Mesendoderm (in vitro differentiated cells): Measurements from ENCODE around the gene METTL24.
A peak's percentile ranks its signal among the peaks of the same experiment; 100 is the strongest.

Source experiments
- DNase-seq: peaks from one replicate; pipeline ENCODE4 v3.0.0; 2013
- H2AK5ac ChIP-seq: 2 replicates; pipeline ENCODE4 v1.6.1; 2013; ENCODE audit warnings: low read length, inconsistent platforms
- H2BK120ac ChIP-seq: 2 replicates; pipeline ENCODE4 v1.6.1; 2013; ENCODE audit warnings: low read depth, mild to moderate bottlenecking, low read length, moderate library complexity, mixed read lengths
- H2BK15ac ChIP-seq: replicated peaks from 2 replicates; pipeline ENCODE4 v1.6.1; 2013; ENCODE audit warnings: low read depth, mild to moderate bottlenecking, moderate library complexity
- H2BK5ac ChIP-seq: 2 replicates; pipeline ENCODE4 v1.6.1; 2013; ENCODE audit warnings: low read length, inconsistent platforms
- H3K18ac ChIP-seq: 2 replicates; pipeline ENCODE4 v1.6.1; 2013; ENCODE audit warnings: mild to moderate bottlenecking, low read length, mixed read lengths
- H3K23ac ChIP-seq: one replicate; pipeline ENCODE4 v1.6.1; 2013; ENCODE audit warnings: low read length
- H3K27ac ChIP-seq: 2 replicates; pipeline ENCODE4 v1.5.1; 2013; ENCODE audit warnings: low read depth, mild to moderate bottlenecking, inconsistent platforms, low read length, moderate library complexity
- H3K27me3 ChIP-seq: 2 replicates; pipeline ENCODE4 v1.6.1; 2013; ENCODE audit warnings: low read length, control low read depth, mild to moderate bottlenecking, inconsistent platforms; ENCODE audit not compliant: insufficient read depth, poor library complexity
- H3K36me3 ChIP-seq: 2 replicates; pipeline ENCODE4 v1.6.1; 2013; ENCODE audit warnings: low read length, inconsistent platforms; ENCODE audit not compliant: control insufficient read depth, insufficient read depth
- H3K4ac ChIP-seq: one replicate; pipeline ENCODE4 v1.6.1; 2013; ENCODE audit warnings: low read depth, mild to moderate bottlenecking, low read length, moderate library complexity
- H3K4me1 ChIP-seq: 2 replicates; pipeline ENCODE4 v1.6.1; 2013; ENCODE audit warnings: low read depth, low read length, inconsistent platforms; ENCODE audit not compliant: control insufficient read depth
- H3K4me2 ChIP-seq: 2 replicates; pipeline ENCODE4 v1.6.1; 2013; ENCODE audit warnings: low read length
- H3K4me3 ChIP-seq: 2 replicates; pipeline ENCODE4 v1.5.1; 2013; ENCODE audit warnings: mild to moderate bottlenecking, low read length
- H3K56ac ChIP-seq: one replicate; pipeline ENCODE4 v1.6.1; 2013; ENCODE audit warnings: low read length
- H3K79me1 ChIP-seq: 2 replicates; pipeline ENCODE4 v1.6.1; 2013; ENCODE audit warnings: low read length, inconsistent platforms
- H3K79me2 ChIP-seq: 2 replicates; pipeline ENCODE4 v1.6.1; 2013; ENCODE audit warnings: mild to moderate bottlenecking, low read length; ENCODE audit not compliant: control insufficient read depth, insufficient read depth
- H3K9ac ChIP-seq: 2 replicates; pipeline ENCODE4 v1.6.1; 2013; ENCODE audit warnings: low read length, inconsistent platforms
- H4K5ac ChIP-seq: one replicate; pipeline ENCODE4 v1.6.1; 2013; ENCODE audit warnings: low read length
- H4K8ac ChIP-seq: one replicate; pipeline ENCODE4 v1.6.1; 2013; ENCODE audit warnings: low read depth, mild to moderate bottlenecking, control low read depth, low read length, moderate library complexity
- WGBS: extraction: QIAGEN DNeasy Blood & Tissue Kit; methylation state at CpG from one replicate; pipeline ENCODE4 v1.1.7; 2013; ENCODE audit warnings: low lambda C conversion rate, missing lambda C conversion rate; ENCODE audit not compliant: insufficient coverage; ENCODE audit errors: extremely low coverage; 5-methylcytosine and 5-hydroxymethylcytosine counted together

The METTL24 gene

DNA sequence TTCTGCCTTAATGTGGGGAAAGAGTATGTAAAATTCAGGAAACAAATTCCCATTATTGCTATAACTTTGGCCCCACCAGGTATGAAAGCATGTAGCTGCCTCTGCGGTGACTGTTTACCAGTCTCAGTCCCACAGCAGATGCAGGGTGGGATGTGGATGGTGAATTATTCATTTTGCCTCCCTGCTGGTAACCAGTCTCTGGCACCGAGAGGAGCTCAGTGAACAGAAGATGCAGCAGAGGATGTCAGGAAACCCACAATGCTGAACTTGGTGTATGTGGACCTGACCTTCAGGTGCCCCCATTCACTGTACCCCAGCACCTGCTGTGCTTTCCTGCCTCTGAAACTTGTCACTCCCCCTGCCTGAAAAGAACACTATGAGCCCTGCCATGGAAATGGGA lies 8.8 kb upstream of the METTL24 start:
- no peak for DNase-seq
- no peak overlapping the region for H3K4me2 ChIP-seq
- no peaks in the 10 kb centered on the region for H3K36me3 ChIP-seq
- H4K8ac ChIP-seq = no peak overlapping the region
- no peaks in the 10 kb centered on the region for H3K79me2 ChIP-seq
- H2BK120ac ChIP-seq = no peak overlapping the region
- H3K4me3 ChIP-seq = no peak overlapping the region
- H2BK15ac ChIP-seq = no peak overlapping the region
- no peak overlapping the region for H4K5ac ChIP-seq
- no CpG with 5 or more reads among the region's 2 CpGs for WGBS
- H3K9ac ChIP-seq = no peak overlapping the region
- no peaks in the 10 kb centered on the region for H3K27me3 ChIP-seq
- no peak overlapping the region for H2AK5ac ChIP-seq
- H3K4ac ChIP-seq = no peak overlapping the region
- no peaks in the 10 kb centered on the region for H3K79me1 ChIP-seq
- no peak overlapping the region for H3K27ac ChIP-seq
- no peak overlapping the region for H2BK5ac ChIP-seq
- H3K18ac ChIP-seq = no peak overlapping the region
- no peak overlapping the region for H3K56ac ChIP-seq
- H3K23ac ChIP-seq = no peak overlapping the region
- H3K4me1 ChIP-seq = no peaks in the 10 kb centered on the region

DNA sequence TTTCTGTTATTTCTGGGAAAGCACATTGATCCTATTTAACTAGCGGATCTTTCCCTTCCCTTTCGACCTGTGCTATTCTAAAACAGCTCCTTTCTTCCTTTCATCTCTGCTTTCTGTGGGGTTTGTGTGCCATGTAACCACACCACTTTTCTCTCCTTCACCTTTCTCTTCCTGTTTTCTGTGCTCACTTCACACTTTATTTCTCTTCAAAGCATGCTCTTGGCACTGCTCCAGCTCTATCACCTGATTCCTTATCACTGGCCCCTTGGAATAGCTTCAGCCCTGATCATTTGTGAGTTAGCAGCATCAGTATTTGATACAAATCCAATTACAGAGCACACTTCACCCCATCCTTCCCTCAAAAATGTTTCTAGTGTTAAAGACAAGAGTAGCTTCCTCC lies 8.1 kb upstream of the METTL24 start:
- Histone ChIP-seq H3K4me3 (no peak overlapping the region), H3K56ac (no peak overlapping the region), H2BK5ac (no peak overlapping the region), H4K5ac (no peak overlapping the region), H3K9ac (no peak overlapping the region), H3K4me1 (no peaks in the 10 kb centered on the region), H3K27ac (no peak overlapping the region), H3K79me2 (no peaks in the 10 kb centered on the region), H3K4me2 (no peak overlapping the region), H3K4ac (no peak overlapping the region), H3K79me1 (no peaks in the 10 kb centered on the region), H2BK15ac (no peak overlapping the region), H3K23ac (no peak overlapping the region), H3K18ac (no peak overlapping the region), H3K36me3 (no peaks in the 10 kb centered on the region), H2AK5ac (no peak overlapping the region), H3K27me3 (no peaks in the 10 kb centered on the region), H4K8ac (no peak overlapping the region), H2BK120ac (no peak overlapping the region)
- no CpG with 5 or more reads among the region's 2 CpGs for WGBS
- DNase-seq = peak; percentile 13

DNA sequence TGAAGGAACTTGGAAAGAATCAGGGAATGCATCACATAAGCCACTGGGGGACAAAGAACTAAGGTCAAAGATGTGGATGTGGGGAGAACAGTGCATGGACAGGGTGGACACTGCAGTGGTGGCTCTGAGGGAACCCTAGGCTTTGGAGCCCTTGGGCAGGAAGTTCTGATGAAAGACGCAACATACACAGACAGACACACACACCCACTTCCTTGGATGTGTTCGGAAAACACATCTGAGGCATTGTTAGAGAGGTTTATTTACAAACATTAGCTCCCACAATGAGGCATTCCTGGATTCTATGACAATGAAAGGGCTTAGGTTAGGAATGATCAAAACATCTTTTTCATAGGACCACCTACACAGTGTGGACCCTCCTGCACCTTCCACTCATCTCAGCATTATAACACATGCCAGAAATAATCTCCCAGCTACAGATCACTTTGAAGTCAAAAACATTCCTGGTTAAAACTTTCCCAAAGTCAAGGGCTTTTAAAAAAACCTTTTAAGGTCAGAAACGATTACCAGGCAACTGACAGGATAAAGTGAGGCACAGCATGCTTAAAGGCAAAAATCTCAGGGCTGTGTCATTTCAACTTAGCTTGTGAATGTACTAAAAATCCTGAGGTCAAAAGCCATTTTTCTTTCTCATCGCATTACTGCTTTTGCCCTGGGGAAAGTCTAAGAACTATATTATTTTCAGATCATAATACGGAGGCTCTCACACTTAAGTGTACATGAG lies 6.4 kb upstream of the METTL24 start:
- H3K4me3 ChIP-seq = no peak overlapping the region
- no peaks in the 10 kb centered on the region for H3K27me3 ChIP-seq
- H2AK5ac ChIP-seq = no peak overlapping the region
- no peak overlapping the region for H2BK120ac ChIP-seq
- no peaks in the 10 kb centered on the region for H3K4me1 ChIP-seq
- no peaks in the 10 kb centered on the region for H3K79me2 ChIP-seq
- no peaks in the 10 kb centered on the region for H3K36me3 ChIP-seq
- no peak for DNase-seq
- H3K27ac ChIP-seq = no peak overlapping the region
- no peak overlapping the region for H3K18ac ChIP-seq
- H4K8ac ChIP-seq = no peak overlapping the region
- H2BK15ac ChIP-seq = no peak overlapping the region
- no peak overlapping the region for H3K56ac ChIP-seq
- no CpG with 5 or more reads among the region's 5 CpGs for WGBS
- H3K79me1 ChIP-seq = no peaks in the 10 kb centered on the region
- H2BK5ac ChIP-seq = no peak overlapping the region
- H3K4ac ChIP-seq = no peak overlapping the region
- H3K4me2 ChIP-seq = no peak overlapping the region
- H3K23ac ChIP-seq = no peak overlapping the region
- no peak overlapping the region for H3K9ac ChIP-seq
- H4K5ac ChIP-seq = no peak overlapping the region

DNA sequence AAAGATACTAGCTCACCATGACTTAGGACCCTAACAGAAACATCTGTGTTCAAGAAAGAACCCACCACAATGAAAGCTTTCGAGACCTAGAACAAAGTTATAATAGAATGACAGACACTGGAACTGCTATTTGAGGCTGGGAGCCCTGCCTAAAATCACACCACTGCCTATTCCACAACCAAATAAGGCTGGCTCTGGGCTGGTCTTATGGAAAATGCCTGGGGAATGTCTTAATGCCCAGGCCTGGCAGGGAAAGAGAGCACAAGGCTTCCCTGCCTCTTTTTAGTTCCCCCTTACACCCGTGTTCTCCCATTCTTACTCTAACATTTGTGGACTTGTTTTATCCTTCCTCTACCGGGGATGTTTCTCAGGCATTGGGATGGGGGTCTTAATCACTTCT lies 5.6 kb upstream of the METTL24 start:
- H2BK5ac ChIP-seq = no peak overlapping the region
- H3K23ac ChIP-seq = no peak overlapping the region
- WGBS = no CpG with 5 or more reads among the region's 3 CpGs
- no peak overlapping the region for H3K4ac ChIP-seq
- H3K18ac ChIP-seq = no peak overlapping the region
- no peak overlapping the region for H2BK15ac ChIP-seq
- no peak overlapping the region for H3K27ac ChIP-seq
- H3K79me1 ChIP-seq = no peaks in the 10 kb centered on the region
- H3K4me1 ChIP-seq = no peaks in the 10 kb centered on the region
- no peak overlapping the region for H3K9ac ChIP-seq
- H3K4me3 ChIP-seq = no peak overlapping the region
- no peaks in the 10 kb centered on the region for H3K36me3 ChIP-seq
- H3K27me3 ChIP-seq = peaks cover 3% of the 10 kb centered on the region
- H3K56ac ChIP-seq = no peak overlapping the region
- H2BK120ac ChIP-seq = no peak overlapping the region
- no peak for DNase-seq
- H3K79me2 ChIP-seq = no peaks in the 10 kb centered on the region
- no peak overlapping the region for H4K5ac ChIP-seq
- no peak overlapping the region for H3K4me2 ChIP-seq
- no peak overlapping the region for H4K8ac ChIP-seq
- no peak overlapping the region for H2AK5ac ChIP-seq

DNA sequence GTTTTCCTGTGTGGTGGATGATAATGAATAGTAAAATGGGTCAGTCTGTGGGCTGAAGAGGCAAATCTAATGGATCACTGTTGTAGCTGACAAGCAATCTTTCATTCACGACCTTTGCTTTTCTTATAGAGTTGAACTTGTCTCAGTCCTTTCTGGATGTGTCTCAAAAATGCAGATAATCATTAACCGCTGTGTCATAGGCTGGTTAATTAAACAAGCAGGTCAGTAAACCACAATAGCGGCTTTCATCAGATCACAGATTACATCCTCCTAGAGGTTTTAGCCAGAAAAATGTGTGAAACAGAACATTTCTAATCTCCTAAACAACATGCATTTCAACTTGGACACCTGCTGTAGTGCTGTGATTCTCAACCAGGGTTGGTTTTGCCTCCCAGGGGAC lies 2.5 kb upstream of the METTL24 start:
- H3K79me1 ChIP-seq = no peaks in the 10 kb centered on the region
- no peaks in the 10 kb centered on the region for H3K36me3 ChIP-seq
- no peak overlapping the region for H2BK120ac ChIP-seq
- no CpG with 5 or more reads among the region's 3 CpGs for WGBS
- no peak overlapping the region for H2BK5ac ChIP-seq
- no peaks in the 10 kb centered on the region for H3K79me2 ChIP-seq
- no peak overlapping the region for H4K5ac ChIP-seq
- H3K56ac ChIP-seq = no peak overlapping the region
- DNase-seq = no peak
- no peak overlapping the region for H2AK5ac ChIP-seq
- no peak overlapping the region for H3K27ac ChIP-seq
- no peak overlapping the region for H2BK15ac ChIP-seq
- no peak overlapping the region for H3K18ac ChIP-seq
- peaks cover 6% of the 10 kb centered on the region for H3K4me1 ChIP-seq
- H3K4ac ChIP-seq = no peak overlapping the region
- H4K8ac ChIP-seq = no peak overlapping the region
- no peak overlapping the region for H3K9ac ChIP-seq
- H3K4me2 ChIP-seq = no peak overlapping the region
- H3K23ac ChIP-seq = no peak overlapping the region
- H3K4me3 ChIP-seq = no peak overlapping the region
- peaks cover 5% of the 10 kb centered on the region for H3K27me3 ChIP-seq

DNA sequence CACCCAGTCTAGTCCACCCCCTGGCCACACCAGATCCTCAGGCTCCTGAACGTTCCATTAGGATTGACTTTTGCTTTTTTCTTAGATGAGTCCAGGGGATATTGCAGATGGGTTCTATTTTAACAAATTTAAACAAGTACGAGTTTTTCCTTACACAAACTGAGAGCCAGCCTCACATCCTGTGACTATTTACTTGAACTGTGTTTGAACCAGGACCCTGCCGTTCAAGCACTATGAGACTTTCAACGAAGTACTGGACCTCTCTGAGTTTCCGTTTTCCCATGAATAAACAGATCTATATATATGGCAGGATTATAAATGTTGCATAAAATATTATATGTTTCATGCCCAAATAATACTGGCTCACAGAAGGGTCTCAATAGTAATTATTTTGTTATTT lies 1.4 kb upstream of the METTL24 start:
- Histone ChIP-seq H3K56ac (no peak overlapping the region), H3K79me1 (no peaks in the 10 kb centered on the region), H3K27me3 (peaks cover 5% of the 10 kb centered on the region), H2BK5ac (no peak overlapping the region), H3K4me2 (no peak overlapping the region), H3K9ac (no peak overlapping the region), H2BK120ac (no peak overlapping the region), H3K79me2 (no peaks in the 10 kb centered on the region), H3K4me3 (no peak overlapping the region), H3K4ac (no peak overlapping the region), H3K18ac (no peak overlapping the region), H3K23ac (no peak overlapping the region), H3K4me1 (peaks cover 13% of the 10 kb centered on the region), H3K27ac (no peak overlapping the region), H2AK5ac (no peak overlapping the region), H4K8ac (no peak overlapping the region), H4K5ac (no peak overlapping the region), H2BK15ac (no peak overlapping the region), H3K36me3 (no peaks in the 10 kb centered on the region)
- no CpG with 5 or more reads among the region's 5 CpGs for WGBS
- no peak for DNase-seq
